ENCODE results near the gene ANKRD65. TPM values are rescaled to one million over a fixed set of nuclear protein-coding genes. Genes with fewer than 3 reads are reported as not detected.
"Not testable (repeated sequence)": the region's sequence is repeated elsewhere in the genome, so short reads cannot be mapped to it uniquely, and the experiment has no call there.

ANKRD65 gene
- total RNA-seq, 2 donors from 2014 or later, result not detected

DNA sequence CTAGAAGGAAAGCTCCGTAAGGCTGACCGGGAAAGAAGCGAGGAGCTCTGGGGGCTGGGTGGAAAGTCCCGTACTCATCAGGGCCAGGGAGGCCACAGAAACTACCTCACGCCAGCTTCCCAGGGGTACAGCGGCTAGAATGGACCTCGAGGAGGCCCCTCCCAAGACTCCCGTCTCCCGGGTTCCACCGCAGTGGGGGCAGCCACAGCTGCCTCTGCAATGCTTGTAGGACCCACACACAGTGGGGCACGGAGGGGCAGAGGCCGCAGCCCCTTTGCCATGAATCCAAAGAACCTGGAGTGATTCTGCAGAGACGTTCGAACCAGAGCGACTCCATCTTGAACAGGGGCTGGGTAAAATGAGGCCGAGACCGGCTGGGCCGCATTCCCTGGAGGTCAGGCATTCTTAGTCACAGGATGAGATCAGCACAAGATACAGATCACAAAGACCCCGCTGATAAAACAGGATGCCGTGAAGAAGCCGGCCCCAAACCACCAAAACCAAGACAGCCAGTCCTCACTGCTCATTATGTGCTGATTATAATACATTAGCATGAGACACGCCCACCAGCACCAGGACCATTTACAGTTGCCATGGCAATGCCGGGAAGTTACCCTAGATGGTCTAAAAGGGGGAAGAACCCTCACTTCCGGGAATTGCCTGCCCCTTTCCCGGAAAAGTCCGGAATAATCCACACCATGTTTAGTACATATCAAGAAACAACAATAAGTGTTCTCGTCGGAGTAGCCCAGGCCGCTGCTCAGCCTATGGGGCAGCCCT lies 1.6 kb upstream of the ANKRD65 start:
- Mint-ChIP-seq H3K27me3 (peaks cover 32% of the 10 kb centered on the region), H3K4me1 (peaks cover 8% of the 10 kb centered on the region), H3K27ac (no peak overlapping the region), H3K36me3 (ENCODE audit: low read depth) (peaks cover 2% of the 10 kb centered on the region), H3K4me3 (no peak overlapping the region)
- ATAC-seq (no peak), DNase-seq (no peak)
- no peaks in the 10 kb centered on the region for H3K9me3 ChIP-seq (ENCODE audit: control insufficient read depth, low read length, poor library complexity, severe bottlenecking)

DNA sequence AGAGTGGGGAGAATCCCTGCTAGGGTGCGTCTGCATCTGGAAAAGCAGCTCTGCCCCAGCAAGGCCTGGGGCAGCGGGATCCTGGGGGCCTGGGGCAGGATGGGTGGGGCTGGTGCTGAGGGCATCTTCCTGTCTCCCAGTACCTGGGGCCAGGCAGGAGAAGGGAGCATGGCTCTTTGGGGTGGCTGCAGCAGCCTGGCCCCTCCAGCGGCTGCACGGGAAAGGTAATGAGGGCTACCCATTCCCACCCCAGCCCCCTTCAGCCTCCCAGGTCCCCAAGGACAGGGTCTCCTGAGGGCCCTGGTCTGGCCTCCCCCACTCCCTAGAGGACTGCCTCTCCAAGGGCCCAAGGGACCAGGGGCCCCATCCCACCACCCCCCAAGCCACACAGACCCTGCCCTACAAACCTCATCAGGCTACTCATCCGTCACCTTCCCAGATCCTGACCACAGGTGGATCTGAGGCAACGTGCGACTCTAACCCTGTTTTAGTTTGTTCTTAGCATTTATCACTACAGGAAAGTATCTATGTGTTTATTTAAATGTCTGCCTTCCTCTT lies 910 bp upstream of the ANKRD65 start:
- H3K9me3 ChIP-seq (ENCODE audit: control insufficient read depth, low read length, poor library complexity, severe bottlenecking), result no peaks in the 10 kb centered on the region
- Mint-ChIP-seq H3K36me3 (ENCODE audit: low read depth) (peaks cover 2% of the 10 kb centered on the region), H3K27me3 (peaks cover 35% of the 10 kb centered on the region), H3K4me1 (peaks cover 8% of the 10 kb centered on the region), H3K4me3 (no peak overlapping the region), H3K27ac (no peak overlapping the region)
- DNase-seq, result no peak
- ATAC-seq, result no peak

DNA sequence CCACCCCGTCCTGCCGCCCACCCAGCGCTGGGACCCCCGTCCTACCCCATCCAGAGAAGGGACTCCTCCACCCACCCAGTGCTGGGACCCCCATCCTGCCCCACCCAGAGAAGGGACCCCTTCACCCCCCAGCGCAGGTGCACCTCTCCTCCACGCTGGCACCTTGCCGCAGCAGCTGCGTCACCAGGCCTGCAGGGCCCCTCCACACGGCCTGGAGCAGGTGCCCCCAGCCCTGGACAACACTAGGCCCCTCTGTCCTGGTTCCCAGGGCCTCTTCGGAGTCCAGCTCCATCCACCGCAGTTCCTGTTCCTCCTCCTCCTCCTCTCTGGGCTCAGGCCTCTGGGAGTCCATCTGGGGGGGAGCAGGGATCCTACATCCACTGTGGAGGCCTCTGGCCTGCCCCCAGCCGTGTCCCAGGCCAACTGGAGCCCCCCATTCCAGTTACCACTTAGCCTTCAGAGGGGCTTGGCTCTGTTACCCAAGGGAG lies 378 bp downstream of the ANKRD65 start:
- H3K4me1 Mint-ChIP-seq, result peaks cover 6% of the 10 kb centered on the region
- no peaks in the 10 kb centered on the region for H3K9me3 ChIP-seq (ENCODE audit: control insufficient read depth, low read length, poor library complexity, severe bottlenecking)
- no peak for DNase-seq
- peak overlapping the region; percentile 50 for H3K4me3 Mint-ChIP-seq
- ATAC-seq, result no peak
- H3K36me3 Mint-ChIP-seq (ENCODE audit: low read depth), result no peaks in the 10 kb centered on the region
- no peak overlapping the region for H3K27ac Mint-ChIP-seq
- H3K27me3 Mint-ChIP-seq, result peaks cover 31% of the 10 kb centered on the region

DNA sequence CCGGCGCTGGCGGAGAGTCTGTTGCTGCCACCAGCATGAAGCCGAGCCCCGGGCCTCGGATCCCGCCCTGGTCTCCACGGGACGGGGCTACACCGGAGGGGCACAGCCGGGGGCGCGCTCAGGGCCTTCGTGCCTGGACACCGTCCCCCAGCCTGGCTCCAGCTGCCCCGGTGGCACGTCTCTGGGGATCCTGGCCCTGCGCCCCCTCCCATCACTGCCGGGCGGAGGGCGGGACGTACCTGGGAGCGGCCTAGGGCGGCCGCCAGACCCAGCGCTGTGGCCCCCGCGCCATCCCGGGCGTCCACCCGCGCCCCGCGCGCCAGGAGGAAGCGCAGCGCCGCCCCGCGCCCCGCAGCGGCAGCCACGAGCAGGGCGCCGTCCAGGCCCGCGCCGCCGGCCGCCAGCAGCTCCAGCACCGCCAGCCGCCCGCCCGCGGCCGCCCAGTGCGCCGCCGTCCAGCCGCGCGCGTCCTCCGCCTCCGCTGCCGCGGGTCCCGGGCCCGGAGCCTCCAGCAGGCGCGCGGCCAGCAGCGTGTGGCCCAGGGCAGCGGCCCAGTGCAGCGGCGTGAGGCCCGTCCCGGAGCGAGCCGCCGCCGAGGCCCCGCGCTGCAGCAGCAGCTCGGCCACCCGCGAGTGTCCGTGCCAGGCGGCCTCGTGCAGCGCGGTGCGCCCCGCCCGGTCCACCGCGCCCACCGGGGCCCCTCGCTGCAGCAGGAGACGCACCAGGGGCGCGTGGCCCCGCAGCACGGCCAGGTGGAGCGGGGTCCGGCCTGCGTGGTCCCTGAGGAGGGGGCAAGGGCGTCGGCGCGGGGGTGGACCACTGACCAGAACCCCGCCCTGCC lies 1.0 kb downstream of the ANKRD65 start:
- Mint-ChIP-seq H3K4me3 (no peak overlapping the region), H3K27ac (no peak overlapping the region), H3K4me1 (peaks cover 6% of the 10 kb centered on the region), H3K36me3 (ENCODE audit: low read depth) (no peaks in the 10 kb centered on the region), H3K27me3 (peaks cover 29% of the 10 kb centered on the region)
- DNase-seq, result no peak
- no peaks in the 10 kb centered on the region for H3K9me3 ChIP-seq (ENCODE audit: control insufficient read depth, low read length, poor library complexity, severe bottlenecking)
- peak; percentile 49 for ATAC-seq

DNA sequence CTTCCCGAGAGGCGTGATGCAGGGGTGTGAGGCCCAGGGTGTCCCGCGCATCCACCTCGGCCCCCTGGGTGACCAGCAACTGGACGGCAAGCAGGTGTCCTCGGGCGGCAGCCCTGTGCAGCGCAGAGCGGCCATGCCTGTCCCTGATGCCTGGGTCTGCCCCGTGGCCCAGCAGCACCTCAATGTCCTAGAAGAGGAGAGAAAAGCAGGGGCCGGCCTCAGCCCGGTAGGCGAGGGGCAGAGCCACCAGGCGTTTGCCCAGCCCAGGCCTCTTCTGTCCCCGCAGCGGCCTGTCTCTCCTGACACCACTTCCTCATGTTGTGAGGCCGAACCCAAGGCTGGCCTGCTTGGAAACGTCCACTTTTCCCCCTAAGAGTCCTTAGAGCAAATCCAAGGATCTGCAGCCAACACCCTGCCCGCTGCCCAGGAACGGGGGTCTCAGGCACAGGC lies 1.7 kb downstream of the ANKRD65 start:
- H3K4me1 Mint-ChIP-seq, result peaks cover 6% of the 10 kb centered on the region
- H3K27me3 Mint-ChIP-seq, result peaks cover 22% of the 10 kb centered on the region
- H3K27ac Mint-ChIP-seq, result no peak overlapping the region
- H3K36me3 Mint-ChIP-seq (ENCODE audit: low read depth), result no peaks in the 10 kb centered on the region
- ATAC-seq (no peak), DNase-seq (no peak)
- H3K4me3 Mint-ChIP-seq, result no peak overlapping the region
- no peaks in the 10 kb centered on the region for H3K9me3 ChIP-seq (ENCODE audit: control insufficient read depth, low read length, poor library complexity, severe bottlenecking)

DNA sequence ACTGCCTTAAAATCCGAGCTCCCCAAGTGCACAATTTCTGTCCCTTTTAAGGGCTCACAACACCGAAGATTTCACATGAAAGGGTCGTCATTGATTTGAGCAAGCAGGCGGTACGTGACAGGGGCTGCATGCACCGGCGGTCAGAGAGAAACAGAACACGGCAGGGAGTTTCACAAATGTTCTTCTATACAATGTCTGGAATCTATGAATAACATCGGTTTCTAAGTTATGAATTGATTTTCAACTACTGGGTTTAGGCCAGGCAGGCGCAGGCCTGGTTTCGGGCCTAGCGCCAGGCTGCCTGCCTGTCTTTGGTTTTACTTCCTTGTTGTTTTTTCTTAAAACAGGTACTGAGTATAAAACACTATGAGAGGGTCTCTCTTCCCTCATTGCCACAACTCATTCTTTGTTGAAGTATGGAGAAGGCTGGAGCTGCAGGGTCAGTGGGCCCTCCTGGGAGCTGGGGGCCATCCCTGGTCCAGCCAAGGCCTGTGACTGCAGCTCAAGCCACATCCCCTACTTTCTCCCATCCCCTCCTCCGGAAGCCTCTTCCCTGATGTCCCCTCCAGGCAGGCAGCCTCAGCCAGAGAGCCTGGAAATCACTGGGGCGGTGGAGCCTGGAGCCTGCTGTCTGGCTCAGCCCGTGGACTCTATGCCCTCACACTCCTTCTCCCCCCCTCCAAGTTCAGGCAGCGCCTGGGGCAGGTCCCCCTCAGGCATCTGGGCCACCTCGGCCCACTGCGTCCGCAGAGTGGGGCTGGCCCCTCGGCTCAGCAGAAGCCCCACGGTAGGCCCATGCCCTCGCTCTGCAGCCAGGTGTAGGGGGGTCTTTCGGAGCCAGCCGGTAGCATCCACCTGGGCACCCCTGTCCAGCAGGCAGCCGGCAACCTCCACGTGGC lies 2.4 kb downstream of the ANKRD65 start:
- H3K9me3 ChIP-seq (ENCODE audit: control insufficient read depth, low read length, poor library complexity, severe bottlenecking), result no peaks in the 10 kb centered on the region
- no peak for ATAC-seq
- Mint-ChIP-seq H3K4me1 (peaks cover 6% of the 10 kb centered on the region), H3K4me3 (no peak overlapping the region), H3K27me3 (peaks cover 20% of the 10 kb centered on the region), H3K36me3 (ENCODE audit: low read depth) (no peaks in the 10 kb centered on the region), H3K27ac (no peak overlapping the region)
- DNase-seq, result no peak

DNA sequence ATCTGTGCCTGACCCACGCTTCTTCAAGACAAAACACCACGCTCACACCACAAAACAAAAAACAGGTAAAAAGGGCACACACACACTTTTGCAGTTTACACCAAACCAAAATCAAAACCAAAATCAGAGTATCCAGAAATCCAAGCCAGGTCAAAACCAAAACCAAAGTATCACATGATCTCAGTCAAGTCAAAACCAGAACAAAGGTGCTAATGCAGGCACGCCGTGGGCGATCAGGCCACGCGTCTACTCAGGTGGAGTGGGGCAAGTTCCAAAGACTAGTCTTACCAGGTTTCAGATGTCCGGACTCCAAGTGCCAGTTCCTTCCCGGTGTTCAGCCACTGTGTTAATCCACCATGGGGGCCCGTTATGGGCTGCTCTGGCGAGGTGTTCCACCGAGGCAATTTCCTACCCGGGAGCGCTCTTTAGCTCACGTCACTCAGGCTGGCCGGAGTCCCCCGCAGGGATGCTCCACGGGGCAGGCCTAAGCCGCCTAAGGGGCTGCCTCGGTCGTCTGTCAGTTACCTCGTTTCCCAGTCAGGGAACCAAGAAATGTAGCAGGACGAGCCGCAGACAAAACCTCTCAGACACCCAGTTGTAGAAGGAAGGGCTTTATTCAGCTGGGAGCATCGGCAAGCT lies 3.1 kb downstream of the ANKRD65 start:
- not testable (repeated sequence) for ATAC-seq; H3K4me1 Mint-ChIP-seq; H3K27ac Mint-ChIP-seq; DNase-seq; H3K4me3 Mint-ChIP-seq; H3K36me3 Mint-ChIP-seq (ENCODE audit: low read depth); H3K9me3 ChIP-seq (ENCODE audit: control insufficient read depth, low read length, poor library complexity, severe bottlenecking)
- peaks cover 15% of the 10 kb centered on the region for H3K27me3 Mint-ChIP-seq

DNA sequence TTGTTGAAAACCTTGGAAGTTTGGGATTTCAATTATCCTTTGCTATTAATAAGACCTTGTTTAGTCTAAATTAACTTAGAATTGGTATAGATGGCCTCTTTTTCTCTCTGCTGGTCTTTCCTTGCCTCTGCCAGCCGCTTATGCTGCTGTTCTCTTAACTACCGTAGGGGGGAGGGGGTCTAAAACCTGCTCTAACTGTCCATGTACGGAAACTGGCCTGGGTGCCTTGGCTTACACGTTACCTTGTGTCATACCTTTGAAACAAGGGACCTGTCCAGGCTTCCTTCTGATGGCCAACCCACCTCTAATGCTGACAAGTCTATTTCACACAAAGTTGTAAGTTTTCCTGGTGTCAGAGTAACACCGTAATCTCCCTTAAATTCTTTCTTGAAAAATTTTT lies 3.7 kb downstream of the ANKRD65 start:
- H3K27ac Mint-ChIP-seq; ATAC-seq; DNase-seq; H3K36me3 Mint-ChIP-seq (ENCODE audit: low read depth); H3K9me3 ChIP-seq (ENCODE audit: control insufficient read depth, low read length, poor library complexity, severe bottlenecking); H3K27me3 Mint-ChIP-seq; H3K4me3 Mint-ChIP-seq; H3K4me1 Mint-ChIP-seq: not testable (repeated sequence)

DNA sequence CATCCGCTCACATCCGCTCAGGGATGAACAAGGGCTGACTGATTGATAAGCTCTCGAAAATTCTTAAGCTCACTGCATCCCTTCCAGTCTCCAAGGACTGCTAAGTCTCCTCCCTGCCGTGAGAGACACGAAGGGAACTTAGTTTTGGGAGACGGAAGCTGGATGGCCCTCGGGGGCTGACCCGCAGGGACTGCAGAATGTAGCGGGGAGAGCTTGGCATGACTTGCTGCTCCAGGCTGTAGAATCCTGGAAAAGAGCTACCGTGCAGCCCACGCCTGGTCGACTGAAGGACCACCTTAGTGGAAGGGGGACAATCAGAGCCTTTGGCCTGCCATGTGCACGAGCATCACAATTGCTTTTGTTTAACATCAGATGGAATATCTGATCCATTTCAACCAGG lies 5.3 kb downstream of the ANKRD65 start:
- H3K36me3 Mint-ChIP-seq (ENCODE audit: low read depth), result no peaks in the 10 kb centered on the region
- no peak for DNase-seq
- H3K27me3 Mint-ChIP-seq, result peaks cover 7% of the 10 kb centered on the region
- no peak overlapping the region for H3K4me3 Mint-ChIP-seq
- peaks cover 2% of the 10 kb centered on the region for H3K4me1 Mint-ChIP-seq
- ATAC-seq, result no peak
- H3K9me3 ChIP-seq (ENCODE audit: control insufficient read depth, low read length, poor library complexity, severe bottlenecking), result no peaks in the 10 kb centered on the region
- no peak overlapping the region for H3K27ac Mint-ChIP-seq

DNA sequence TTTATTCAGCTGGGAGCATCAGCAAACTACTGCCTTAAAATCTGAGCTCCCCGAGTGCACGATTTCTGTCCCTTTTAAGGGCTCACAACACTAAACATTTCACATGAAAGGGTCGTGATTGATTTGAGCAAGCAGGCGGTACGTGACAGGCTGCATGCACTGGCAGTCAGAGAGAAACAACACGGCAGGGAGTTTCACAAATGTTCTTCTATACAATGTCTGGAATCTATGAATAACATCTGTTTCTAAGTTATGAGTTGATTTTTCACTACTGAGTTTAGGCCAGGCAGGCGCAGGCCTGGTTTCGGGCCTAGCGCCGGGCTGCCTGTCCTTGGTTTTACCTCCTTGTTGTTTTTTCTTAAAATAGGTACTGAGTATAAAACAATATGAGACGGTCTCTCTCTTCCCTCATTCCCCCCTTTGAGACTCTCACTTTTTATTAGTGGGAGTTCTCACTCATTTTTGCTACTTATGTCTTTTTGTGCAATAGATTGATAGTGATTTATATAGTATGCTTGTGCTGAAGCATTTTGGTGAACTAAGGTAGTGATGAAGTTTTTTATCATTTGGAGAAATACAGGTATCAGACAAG lies 8.7 kb downstream of the ANKRD65 start:
- H3K4me1 Mint-ChIP-seq; H3K27ac Mint-ChIP-seq; ATAC-seq; H3K36me3 Mint-ChIP-seq (ENCODE audit: low read depth); H3K9me3 ChIP-seq (ENCODE audit: control insufficient read depth, low read length, poor library complexity, severe bottlenecking); H3K27me3 Mint-ChIP-seq; DNase-seq: not testable (repeated sequence)
- H3K4me3 Mint-ChIP-seq, result peak overlapping the region; percentile 32

DNA sequence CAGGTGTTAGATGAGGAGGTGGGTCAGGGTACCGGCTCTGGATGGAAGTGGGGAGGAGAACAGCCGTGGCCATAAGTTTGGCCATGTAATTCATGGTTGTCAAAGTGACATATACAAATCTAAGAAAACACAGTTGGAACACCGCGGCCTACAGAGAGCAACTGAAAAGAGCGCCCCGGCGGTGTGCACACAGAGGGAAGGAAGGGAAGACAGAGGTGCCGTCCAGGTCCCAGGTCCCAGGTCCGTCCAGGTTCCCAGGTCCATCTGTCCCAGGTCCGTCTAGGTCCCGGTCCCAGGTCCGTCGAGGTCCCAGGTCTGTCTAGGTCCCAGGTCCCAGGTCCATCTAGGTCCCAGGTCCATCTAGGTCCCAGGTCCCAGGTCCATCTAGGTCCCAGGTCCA lies 9.4 kb downstream of the ANKRD65 start:
- Mint-ChIP-seq H3K4me1 (no peaks in the 10 kb centered on the region), H3K36me3 (ENCODE audit: low read depth) (no peaks in the 10 kb centered on the region), H3K27me3 (no peaks in the 10 kb centered on the region), H3K27ac (no peak overlapping the region), H3K4me3 (no peak overlapping the region)
- no peaks in the 10 kb centered on the region for H3K9me3 ChIP-seq (ENCODE audit: control insufficient read depth, low read length, poor library complexity, severe bottlenecking)
- ATAC-seq (no peak), DNase-seq (no peak)

DNA sequence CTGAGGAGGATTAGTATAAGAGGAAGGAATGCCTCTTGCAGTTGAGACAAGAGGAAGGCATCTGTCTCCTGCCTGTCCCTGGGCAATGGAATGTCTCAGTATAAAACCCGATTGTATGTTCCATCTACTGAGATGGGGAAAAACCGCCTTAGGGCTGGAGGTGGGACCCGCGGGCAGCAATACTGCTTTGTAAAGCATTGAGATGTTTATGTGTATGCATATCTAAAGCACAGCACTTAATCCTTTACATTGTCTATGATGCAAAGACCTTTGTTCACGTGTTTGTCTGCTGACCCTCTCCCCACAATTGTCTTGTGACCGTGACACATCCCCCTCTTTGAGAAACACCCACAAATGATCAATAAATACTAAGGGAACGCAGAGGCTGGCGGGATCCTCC lies 10.8 kb downstream of the ANKRD65 start:
- H3K36me3 Mint-ChIP-seq (ENCODE audit: low read depth); H3K4me1 Mint-ChIP-seq; H3K27ac Mint-ChIP-seq; DNase-seq; H3K27me3 Mint-ChIP-seq; ATAC-seq; H3K9me3 ChIP-seq (ENCODE audit: control insufficient read depth, low read length, poor library complexity, severe bottlenecking); H3K4me3 Mint-ChIP-seq: not testable (repeated sequence)

All from T-helper 17 cell (primary cell).